ENCODE results near the gene EEFSEC. TPM values are rescaled to one million over a fixed set of nuclear protein-coding genes. Genes with fewer than 3 reads are reported as not detected.

Gene EEFSEC
- total and polyA plus RNA-seq, 2 of the 8 experiments (the other 6 are each of a cell fraction or from before 2014, with no cell fraction given), result 13.1 to 19.8 TPM

GRCh38 chr3:128438488-128439072, 285.3 kb downstream of the EEFSEC start:
- CTCF ChIA-PET (ENCODE audit: partially characterized antibody), result interaction anchor here (0.6 to 12.6 kb wide), 36 partner anchors 10 to 359 kb away, joined by 3 to 144 read pairs (median 4); partner anchors contain the start of gene DNAJB8
- DNase-seq (ENCODE audit: low read depth in 1 of 2, low spot score in 2 of 2), result no peak
- no peak overlapping the region for H2BK120ac ChIP-seq (replicated peaks; ENCODE audit: low read depth, low read length)
- no peak for TF ChIP-seq EZH2 (IDR thresholded peaks at IDR 0.05; ENCODE audit: low read depth, low read length, severe bottlenecking)
- TF ChIP-seq CBX5 (IDR thresholded peaks at IDR 0.05; ENCODE audit: low read depth, low read length), result no peak
- TF ChIP-seq USF2 (IDR thresholded peaks at IDR 0.05; ENCODE audit: low read length), result 0 out of 2 replicates have a peak, but pooled peaks have one; percentile 7
- no peak for TF ChIP-seq BCL11A (IDR thresholded peaks at IDR 0.05; ENCODE audit: low read depth in 2 of 2, low read length in 2 of 2)
- peak; percentile 59; the same call in 1 of the 2 replicates for TF ChIP-seq TCF12 (IDR thresholded peaks at IDR 0.05; ENCODE audit: low read depth, low read length)
- TF ChIP-seq KDM5A (IDR thresholded peaks at IDR 0.05; ENCODE audit: low read length), result no peak
- TF ChIP-seq RAD21 (IDR thresholded peaks at IDR 0.05 in 1 of 2, conservative IDR thresholded peaks at IDR 0.05 in 1 of 2; ENCODE audit: low read depth in 2 of 2, low read length in 2 of 2), result peak; percentile 56 to 70
- no peak for TF ChIP-seq CHD1 (IDR thresholded peaks at IDR 0.05; ENCODE audit: low read depth, low read length)
- TF ChIP-seq MAX (IDR thresholded peaks at IDR 0.05), result peak; percentile 51; the same call in 1 of the 2 replicates
- TF ChIP-seq CREB1 (IDR thresholded peaks at IDR 0.05), result no peak
- TF ChIP-seq EGR1 (IDR thresholded peaks at IDR 0.05; ENCODE audit: borderline replicate concordance, low read depth, low read length), result no peak
- no peak for TF ChIP-seq BACH1 (IDR thresholded peaks at IDR 0.05; ENCODE audit: low read length)

More at GRCh38 chr3:128438488-128439072, 285.3 kb downstream of the EEFSEC start:
- Histone ChIP-seq H3K9ac (replicated peaks in 1 of 4; ENCODE audit: extremely low read depth in 1 of 4, low read depth in 3 of 4, low read length in 3 of 4) (no peak overlapping the region), H3K4me1 (replicated peaks in 1 of 4; ENCODE audit: control insufficient read depth in 3 of 4, insufficient read depth in 4 of 4, low read length in 3 of 4) (peaks cover 5 to 16% (median 12%) of the 10 kb centered on the region in 4 experiments), H2BK12ac (ENCODE audit: low read depth, low read length) (no peak overlapping the region), H3K23ac (ENCODE audit: insufficient read length) (no peak overlapping the region), H4K20me1 (replicated peaks in 1 of 2; ENCODE audit: control insufficient read depth in 1 of 2, insufficient read depth in 2 of 2, low read length in 2 of 2) (peaks cover 0 to 4% of the 10 kb centered on the region in 2 experiments), H2BK20ac (ENCODE audit: low read length) (no peak overlapping the region), H4K5ac (ENCODE audit: insufficient read length, low read depth, low read length) (no peak overlapping the region), H3K4me2 (ENCODE audit: insufficient read depth in 1 of 2, low read depth in 2 of 2, low read length in 2 of 2) (no peak overlapping the region), H4K91ac (replicated peaks; ENCODE audit: insufficient read length, low read length) (no peak overlapping the region), H3K14ac (ENCODE audit: insufficient read length) (no peak overlapping the region), H4K8ac (ENCODE audit: extremely low read depth, insufficient read depth, low read length) (no peak overlapping the region), H2AK5ac (ENCODE audit: low read depth, low read length) (no peak overlapping the region), H2AFZ (ENCODE audit: low read length) (no peak overlapping the region), H3K36me3 (ENCODE audit: control insufficient read depth in 2 of 4, insufficient read depth in 4 of 4, low read length in 3 of 4) (no peaks in the 10 kb centered on the region), H2BK15ac (ENCODE audit: low read length) (no peak overlapping the region), H3K18ac (ENCODE audit: extremely low read depth, low read length) (no peak overlapping the region), H3K27ac (ENCODE audit: low read depth, low read length) (no peak overlapping the region), H3K27me3 (replicated peaks in 1 of 4; ENCODE audit: control insufficient read depth in 3 of 4, extremely low read depth in 1 of 4, insufficient read depth in 3 of 4, low read length in 3 of 4) (peaks cover 0 to 17% (median 7%) of the 10 kb centered on the region in 4 experiments; a peak in 5 of 7 replicates), H3K4me3 (ENCODE audit: extremely low read depth in 1 of 4, insufficient read depth in 2 of 4, low read depth in 3 of 4, low read length in 4 of 4) (no peak overlapping the region), H2BK5ac (ENCODE audit: low read depth, low read length) (no peak overlapping the region), H3K56ac (replicated peaks; ENCODE audit: insufficient read length, low read depth, low read length) (no peak overlapping the region), H3K23me2 (ENCODE audit: low read depth, low read length) (no peaks in the 10 kb centered on the region), H3K79me2 (ENCODE audit: control insufficient read depth in 1 of 2, insufficient read depth in 2 of 2, low read length in 2 of 2) (no peaks in the 10 kb centered on the region), H3K9me3 (ENCODE audit: insufficient read depth in 2 of 2, low read depth in 1 of 2, low read length in 1 of 2) (no peaks in the 10 kb centered on the region), H3K4ac (replicated peaks; ENCODE audit: insufficient read length, low read depth, low read length) (no peak overlapping the region), H3K79me1 (ENCODE audit: low read depth, low read length) (no peaks in the 10 kb centered on the region)
- 74% methylated on average over 6 of the region's 6 CpGs; no CpG with 5 or more reads in 1 of the 2 experiments for WGBS, 2 experiments (ENCODE audit: extremely low coverage in 1 of 2, insufficient coverage in 1 of 2, insufficient read length in 1 of 2, insufficient replicate concordance in 2 of 2, low coverage in 1 of 2, low lambda C conversion rate in 2 of 2, missing lambda C conversion rate in 1 of 2)
- FAIRE-seq, result peak; percentile 39
- POLR2A ChIA-PET (ENCODE audit: partially characterized antibody), result interaction anchor here (0.5 kb wide), 1 partner anchor 36 kb away, joined by 4 read pairs; no protein-coding TSS in a partner anchor
